DMS153 treated with DMSO at 0.1 percent for 48 hours (cell line): Measurements from ENCODE around the gene VEGFC.

ENCODE experiments used
- DNase-seq: peaks from one replicate; lab custom pipeline; 2025; ENCODE audit not compliant: unreplicated experiment; lab: John Stamatoyannopoulos, UW

VEGFC gene, protein sequence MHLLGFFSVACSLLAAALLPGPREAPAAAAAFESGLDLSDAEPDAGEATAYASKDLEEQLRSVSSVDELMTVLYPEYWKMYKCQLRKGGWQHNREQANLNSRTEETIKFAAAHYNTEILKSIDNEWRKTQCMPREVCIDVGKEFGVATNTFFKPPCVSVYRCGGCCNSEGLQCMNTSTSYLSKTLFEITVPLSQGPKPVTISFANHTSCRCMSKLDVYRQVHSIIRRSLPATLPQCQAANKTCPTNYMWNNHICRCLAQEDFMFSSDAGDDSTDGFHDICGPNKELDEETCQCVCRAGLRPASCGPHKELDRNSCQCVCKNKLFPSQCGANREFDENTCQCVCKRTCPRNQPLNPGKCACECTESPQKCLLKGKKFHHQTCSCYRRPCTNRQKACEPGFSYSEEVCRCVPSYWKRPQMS

DNA sequence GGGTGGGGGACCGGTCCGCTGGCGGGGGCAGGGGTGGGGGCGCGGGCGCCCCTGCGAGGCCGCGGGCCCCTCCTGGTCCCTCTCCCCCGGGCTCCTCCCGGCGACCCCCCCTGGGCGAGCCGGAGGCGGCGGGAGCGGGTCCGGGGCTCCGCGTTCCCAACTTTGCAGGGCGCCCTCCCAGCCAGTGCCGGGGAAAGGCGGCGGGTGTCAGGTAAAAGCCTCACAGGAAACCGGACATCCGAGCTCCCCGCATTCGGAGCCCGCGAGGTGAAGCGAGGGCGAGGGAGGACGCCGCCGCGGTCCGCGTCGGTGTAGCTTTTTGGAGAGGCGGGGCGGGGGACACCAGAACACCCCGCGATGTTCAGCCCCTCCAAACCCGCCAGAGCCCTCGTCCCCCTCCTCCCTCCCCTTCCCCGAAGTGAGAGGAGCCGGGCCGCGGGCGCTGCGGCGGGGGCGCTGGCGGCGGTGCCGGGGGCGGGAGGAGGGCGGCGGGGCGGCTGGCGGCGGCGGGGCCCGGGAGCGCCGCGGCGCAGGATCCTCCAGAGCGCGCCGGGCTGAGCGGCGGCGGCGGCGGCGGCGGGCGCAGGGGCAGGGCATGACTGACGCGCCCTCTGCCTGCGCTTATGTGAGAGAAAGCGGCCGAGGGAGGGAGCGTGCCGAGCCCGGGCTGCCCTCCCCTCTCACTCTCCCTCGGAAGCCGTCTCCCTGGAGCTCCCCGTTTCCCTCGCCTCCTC, at the start of gene VEGFC:
Gene VEGFC (minus strand): TSS at position 597 of the 734 bp plus-strand sequence. CDS start 611 bp downstream, outside the sequence.
- DNase-seq = no peak

DNA sequence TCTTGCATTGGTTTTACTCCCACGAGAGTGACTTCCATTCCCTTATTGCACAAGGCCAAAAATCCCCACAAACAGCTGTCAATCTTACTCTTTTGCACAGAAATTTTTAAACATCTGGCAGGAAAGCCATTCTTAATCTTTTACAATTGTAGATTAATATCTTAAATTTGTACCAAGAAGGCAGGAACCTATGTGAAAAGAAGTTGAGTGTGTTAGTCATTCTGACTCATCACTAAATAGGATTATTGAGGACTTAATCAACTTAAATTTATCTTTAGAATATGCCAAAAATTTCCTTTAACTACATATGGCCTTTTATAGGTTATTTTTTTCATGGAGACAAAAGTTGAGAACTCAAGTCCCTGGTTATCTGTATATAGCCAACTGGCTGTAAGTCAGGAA, 49.0 kb upstream of the VEGFC start:
- no peak for DNase-seq

DNA sequence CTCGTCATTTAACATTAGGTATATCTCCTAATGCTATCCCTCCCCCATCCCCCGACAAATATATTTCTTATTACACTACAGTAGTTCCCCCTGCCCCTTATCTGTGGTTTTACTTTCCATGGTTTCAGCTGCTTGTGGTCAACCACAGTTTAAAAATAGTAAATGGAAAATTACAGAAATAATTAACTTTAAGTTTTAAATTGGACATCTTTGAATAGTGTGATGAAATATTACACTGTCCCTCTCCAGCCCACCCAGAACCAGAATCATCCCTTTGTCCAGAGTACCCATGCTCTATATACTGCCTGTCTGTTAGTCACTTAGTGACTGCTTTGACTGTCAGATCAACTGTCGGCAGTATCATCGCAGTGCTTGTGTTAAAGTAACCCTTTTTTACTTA, 47.4 kb upstream of the VEGFC start:
- DNase-seq = no peak

DNA sequence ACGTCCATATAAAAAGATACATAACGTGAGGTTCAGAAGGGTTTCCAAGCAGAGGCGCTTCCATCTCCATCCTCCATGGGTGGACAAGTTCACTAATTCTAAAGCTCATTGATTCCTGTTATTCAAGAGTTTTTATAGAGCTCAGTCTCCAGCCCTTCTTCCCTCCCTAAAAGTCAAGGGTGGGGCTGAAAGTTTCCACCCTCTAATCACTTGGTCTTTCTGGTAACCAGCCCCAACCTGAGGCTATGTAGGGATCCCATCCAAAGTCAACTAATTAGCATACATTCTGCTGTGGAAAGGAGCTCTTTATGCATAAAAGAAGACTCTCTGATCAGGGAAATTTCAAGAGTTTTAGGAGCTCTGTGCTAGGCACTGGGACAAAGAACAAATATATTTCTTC, 46.9 kb upstream of the VEGFC start:
- no peak for DNase-seq

DNA sequence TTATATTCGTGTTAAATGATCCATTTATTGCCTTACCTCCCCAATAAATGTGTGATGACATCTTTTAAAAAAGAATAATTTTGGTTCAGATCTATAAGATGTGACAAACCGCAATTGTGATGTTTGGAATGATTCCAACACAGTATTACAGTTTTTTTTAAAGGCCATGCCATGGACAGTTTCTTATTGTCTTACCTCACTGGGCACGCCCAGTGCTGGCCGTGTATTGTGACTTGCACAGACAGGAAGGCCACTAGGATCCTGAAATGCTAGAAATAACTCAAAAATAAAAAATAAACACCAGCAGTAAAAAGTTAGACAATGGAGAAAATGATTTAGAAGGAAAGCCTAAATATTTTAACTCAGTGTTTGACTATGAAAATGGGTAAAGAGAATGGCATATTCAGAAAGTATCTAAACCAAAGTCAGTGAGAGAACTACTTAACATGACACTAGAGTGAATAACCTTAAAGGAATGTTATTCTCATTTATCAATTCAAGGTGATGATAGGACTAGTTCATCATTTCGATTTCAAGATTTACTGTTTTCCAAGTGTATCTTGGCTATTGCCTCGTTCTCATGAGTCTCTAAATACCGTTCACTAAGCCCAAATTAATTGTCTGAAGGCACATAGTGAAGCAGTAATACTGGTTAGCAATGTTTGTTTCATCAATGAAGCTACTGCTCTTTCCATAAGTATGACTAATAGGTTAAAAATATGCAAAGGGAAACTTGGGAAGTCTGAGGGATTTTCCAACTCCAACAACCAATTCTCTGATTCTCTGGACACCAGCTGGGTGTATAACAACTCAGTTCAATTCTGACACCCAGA, 46.1 kb upstream of the VEGFC start:
- no peak for DNase-seq

DNA sequence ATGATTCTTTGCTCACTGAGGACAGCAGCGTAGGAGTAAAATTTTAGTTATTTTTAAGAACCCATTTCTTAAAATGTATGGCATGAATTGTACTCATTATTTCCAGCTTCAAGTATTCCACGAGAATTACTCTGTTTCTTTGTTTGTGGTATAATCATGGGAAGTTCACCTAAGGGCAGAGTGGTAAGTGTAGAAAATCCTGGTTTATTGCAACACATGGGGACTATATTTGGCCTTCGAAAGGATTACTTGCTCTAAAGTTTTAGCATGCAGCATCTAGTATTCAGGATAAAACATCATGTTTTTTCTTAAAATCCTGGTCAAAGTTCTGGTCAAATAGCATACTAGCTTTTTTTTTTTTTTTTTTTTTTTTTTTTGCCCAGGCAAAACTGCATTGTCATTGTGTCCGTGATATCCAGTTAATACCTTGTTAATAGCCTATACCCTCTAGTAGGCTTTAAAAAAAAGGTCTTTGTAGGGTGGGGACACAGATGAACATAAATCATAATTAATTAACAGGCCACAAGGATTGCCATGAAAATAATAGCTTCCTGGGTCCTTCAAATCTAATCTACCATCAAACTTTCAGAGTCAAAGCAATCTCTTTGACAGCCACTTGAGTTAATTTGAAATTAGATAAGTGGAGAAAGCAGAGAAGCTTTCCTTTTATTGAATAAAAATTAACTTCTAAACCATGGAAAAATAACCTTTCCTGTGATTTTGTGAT, 44.6 kb upstream of the VEGFC start:
- DNase-seq = no peak

DNA sequence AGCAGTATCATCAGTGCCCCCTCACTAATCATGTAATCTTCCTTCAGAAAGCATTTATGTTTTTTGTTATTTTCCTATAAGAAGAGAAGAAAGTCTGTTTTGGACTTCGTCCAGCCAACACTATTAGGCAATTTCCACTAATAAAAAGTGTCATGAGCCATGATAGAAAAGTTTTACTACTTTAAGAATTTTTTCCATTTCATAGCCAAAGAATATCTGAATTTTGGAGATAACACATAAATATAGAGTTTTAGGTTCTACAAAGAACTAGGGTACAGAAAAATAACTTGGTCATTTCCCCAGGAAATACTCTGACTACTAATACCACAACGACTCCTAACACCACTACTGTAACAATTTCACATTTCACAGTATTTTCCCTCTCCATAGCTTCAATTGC, 41.8 kb upstream of the VEGFC start:
- no peak for DNase-seq

DNA sequence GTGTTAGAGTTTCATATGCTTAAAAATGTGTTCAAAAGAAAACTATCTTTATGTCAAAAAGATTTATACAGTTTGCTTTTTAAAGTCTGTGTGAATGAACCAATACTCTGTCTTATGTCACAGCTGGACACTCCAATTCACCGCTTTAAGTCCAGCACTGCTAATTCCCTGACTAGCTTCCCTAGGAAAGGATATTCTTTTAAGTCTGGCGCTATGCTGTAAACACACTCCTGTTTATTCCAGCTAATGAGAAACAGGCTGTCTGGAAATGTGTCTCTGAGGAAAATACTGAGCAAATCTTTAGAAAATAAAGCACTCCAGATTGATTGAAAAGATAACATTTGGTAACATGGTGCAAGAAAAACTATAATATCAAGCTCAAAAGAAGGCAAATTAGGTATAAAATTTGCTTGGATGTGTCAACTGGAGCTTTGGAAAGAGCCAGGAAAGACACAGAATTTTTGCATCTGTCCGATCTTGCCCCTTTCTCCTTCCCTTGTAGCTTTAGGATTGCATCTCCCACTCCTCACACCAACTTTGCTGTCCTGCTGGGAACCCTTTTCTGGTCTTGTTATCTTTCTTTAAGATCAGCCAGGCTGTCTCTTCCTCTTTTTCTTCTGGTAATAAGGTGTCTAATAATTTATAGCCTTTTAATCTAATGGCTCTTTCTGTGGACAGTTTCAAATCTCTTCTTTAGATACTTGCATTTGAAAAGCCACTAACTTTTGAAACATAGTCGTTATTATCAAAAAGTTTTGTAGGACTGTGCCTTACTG, 40.9 kb upstream of the VEGFC start:
- no peak for DNase-seq

DNA sequence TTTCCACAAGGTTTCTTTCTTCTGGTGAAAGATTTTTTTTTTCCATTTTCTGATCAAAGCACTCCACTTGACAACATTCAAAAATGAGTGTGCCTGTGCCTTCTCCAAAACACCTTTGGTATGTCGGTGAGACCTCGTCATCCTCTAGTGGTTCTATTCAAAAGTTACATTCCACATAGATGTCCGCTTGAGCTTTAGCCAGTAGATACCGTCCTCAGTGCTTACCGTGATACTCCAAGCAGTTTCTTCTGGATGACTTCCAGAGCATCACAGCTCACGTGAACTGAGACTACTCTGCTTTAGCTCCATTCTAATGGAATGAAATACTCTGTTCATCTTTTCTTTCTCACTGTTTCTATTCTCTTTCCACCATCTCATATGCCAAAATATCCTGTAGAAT, 38.2 kb upstream of the VEGFC start:
- DNase-seq = no peak

DNA sequence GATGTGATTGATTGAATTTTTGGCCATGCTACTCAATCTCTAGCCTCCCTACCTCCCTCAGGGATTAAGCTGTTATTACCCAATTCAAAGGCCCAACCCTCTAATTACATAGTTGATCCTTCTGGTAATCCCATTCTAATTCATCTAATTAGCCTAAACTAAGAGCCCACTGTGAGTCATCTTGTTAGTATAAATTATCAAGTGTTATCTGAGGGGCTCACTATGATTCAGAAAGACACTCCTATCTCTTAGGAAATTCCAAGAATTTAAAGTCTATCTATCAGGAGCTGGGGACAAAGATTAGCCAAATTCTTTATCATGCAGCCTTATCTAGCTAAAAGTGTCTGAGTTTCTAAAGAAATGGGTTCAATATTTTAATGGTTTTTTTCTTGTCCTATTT, 32.9 kb upstream of the VEGFC start:
- DNase-seq = no peak

DNA sequence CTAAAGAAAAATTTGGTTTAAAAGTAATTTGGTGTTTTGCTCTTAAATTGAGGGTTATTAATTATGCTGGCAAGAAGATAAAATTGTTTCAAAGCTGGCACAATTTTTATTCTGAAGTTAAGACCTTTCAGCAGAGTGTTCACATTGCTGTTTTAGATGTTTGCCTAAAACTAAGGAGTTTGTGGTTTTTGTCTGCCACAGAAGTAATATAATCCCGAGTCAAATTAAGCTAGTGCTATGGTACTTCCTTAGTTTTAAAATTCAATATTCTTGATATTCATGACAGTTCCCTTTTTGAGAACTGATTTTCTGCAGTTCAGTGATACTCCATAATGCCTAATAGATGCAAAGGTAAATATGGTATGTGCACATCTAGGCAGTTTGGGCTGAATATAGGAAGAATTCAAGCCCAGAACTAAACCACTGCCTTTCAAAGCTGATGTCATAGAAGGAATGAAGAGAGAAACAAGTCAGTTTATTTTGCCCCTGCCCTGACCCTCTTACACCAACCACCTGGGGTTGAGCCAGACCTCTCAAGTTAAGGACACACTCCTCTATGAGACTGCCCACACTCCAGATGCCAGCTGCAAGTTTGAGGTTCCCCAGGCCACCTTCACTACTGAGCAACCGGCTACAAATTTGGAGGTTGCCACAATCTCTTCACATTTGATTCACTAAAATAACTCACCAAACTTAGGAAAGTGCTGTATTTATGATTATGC, 32.1 kb upstream of the VEGFC start:
- DNase-seq = no peak

DNA sequence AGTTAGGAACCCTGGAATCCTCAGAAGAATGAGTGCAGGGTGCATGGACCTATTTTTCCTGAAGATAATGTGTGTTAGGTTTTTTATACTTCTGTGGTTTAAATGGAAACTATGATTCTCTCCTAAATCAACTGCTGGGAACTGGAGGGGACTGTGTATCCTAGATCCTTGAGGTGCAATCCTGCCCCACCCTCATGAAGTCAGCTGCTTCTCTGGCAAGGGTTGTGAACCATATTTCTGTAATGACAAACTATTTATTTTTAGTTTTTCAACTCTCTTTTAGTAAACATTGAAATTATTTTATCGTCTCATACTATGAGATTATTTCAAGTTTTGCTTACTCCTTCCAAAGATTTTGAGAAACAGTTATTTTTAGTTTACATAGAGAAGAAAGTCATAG, 25.8 kb upstream of the VEGFC start:
- no peak for DNase-seq

DNA sequence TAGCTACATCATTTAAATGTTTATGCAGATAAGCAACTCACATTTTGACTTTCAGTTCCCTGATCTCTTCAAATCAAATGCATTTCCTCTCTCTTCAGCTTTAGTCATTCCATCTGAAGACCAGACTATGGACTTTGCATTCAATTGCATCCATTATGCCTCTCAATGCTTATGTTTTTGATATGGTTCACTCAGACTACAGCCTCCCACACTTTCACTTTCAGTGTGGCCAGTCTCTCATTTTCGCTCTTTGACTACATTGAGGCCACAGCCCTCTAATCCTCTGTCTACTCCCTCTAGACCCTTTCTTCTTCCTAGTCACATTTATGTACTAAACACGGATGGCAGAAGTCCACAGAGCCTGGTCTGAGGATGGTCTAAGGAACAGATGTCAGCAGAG, 24.5 kb upstream of the VEGFC start:
- no peak for DNase-seq

DNA sequence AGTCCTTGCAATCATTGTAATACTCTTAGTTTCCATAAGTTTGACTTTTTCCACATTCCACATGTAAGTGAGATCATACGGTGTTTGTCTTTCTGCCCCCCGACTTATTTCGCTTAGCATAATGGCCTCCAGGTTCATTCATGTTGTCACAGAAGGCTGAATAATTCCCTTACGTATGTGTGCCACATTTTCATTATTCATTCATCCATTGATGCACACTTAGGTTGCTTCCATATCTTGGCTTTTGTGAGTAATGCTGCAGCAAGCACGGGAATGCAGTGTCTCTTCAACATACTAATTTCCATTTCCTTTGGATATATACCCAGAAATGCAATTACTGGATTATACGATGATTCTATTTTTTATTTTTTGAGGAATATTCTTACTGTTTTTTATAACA, 22.0 kb upstream of the VEGFC start:
- DNase-seq = no peak

DNA sequence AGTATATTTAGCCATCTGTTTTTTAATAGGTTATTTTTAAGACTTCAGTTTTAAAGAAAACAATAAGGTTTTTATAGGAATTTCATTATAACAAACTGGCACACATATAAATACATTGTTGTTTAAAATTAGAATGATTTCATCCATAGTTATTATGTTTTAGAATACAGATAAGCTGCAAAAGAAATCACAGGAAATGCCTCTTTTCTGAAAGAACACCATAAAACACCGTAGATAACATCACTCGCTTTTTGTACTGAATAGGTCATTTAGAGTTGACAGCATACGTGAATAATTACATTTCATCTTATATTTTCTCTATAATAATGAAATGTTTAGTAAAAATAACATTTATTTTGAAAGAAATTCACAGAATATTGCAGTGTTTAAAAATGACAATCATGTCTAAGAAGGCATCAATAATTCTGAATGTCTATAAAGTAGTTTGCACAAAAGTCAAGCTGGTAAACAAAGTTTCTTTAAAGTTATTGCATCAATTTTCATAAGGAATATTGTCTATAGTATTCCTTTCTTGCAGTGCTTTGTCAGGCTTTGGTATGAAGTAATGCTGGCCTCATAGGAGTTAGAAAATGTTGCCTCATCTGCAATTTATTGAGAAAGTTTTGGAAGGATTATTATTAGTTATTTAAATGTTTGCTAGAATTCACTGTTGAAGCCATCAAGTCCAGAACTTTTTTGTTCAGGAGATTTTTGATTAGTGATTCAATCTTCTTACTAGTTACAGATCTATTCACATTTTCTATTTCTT, 17.9 kb upstream of the VEGFC start:
- DNase-seq = no peak

DNA sequence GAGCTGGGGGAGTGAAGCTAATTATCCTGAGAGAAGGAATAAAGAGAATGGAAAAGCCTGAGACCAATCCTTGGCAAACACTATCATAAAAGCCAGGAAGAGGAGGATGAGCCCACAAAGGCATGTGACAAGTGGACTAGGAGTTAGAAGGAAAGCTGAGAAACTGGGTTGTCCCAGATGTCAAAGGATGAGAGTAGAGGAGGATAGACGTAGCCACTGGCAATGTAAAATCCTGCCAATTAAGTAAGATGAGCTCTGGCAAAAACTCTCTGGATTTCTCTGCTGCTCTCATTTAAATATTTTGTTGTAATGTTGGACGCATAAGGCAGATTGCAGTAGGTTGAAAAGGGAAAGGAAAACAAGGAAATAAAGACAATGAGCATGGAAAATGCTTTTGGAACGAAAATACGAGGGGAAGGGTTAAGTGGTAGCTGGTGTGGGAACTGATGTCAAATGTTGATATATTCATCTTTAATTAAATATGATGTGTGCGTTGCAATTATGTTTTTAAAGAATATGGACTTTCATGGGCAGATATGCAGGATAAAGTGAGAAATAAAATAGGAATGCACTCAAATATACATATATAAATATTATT, 14.2 kb upstream of the VEGFC start:
- DNase-seq = no peak

DNA sequence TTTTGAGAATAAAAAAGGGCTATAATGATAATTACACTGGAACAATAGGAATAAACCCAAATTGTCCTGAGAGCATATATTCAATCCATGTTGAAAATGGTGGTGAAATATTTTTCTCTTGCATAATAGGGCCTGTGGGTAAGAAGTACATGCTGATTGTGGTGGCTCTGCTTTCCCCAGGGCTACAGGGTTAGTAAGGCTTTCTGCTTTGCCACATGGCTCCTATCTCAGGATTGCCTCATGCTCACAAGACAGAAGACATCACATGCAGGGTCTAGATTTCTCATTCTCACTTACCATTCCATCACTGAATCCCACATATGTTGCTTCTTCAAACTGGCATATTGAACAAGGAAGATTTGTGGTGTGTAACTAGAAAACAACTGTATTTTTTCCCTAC, 12.4 kb upstream of the VEGFC start:
- no peak for DNase-seq

DNA sequence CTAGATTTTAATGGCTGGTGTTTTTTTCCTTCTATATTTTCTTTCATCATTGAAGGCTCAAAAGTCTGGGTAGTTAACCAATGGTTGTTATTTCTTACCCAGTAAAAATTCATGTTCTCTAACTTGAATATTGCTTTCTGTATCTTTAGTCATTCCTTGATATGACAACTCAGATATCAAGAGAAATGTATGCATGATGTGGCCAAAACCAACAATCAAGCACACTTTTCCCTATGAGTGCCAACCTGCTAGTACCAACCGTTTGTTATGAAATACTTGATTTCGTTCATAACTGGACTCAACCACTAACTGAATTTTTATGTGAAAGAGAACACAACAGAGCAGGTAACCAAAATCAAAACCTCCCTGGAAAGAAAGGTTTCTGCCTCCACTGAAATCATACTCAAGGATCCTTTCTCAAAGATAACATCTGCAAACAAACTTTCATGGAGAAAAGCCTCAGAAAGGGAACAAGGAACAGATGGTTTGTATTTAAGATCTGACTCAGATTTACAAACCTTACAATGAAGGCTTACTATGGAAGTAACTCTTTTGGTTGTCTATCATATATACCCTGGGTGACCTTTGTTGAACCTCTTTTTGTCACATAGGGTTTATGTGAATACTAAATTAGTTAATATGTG, 8.3 kb upstream of the VEGFC start:
- DNase-seq = no peak
